H9 (cell line): Measurements from ENCODE around the gene FAM200C. TPM values are rescaled to one million over a fixed set of nuclear protein-coding genes. Genes with fewer than 3 reads are reported as not detected.

ENCODE experiments used
- DNase-seq: peaks from one replicate; pipeline ENCODE4 v3.0.0-alpha.2; 2017
- H2AFZ ChIP-seq: one replicate; pipeline ENCODE4 v1.6.1; 2013; ENCODE audit warnings: mild to moderate bottlenecking, low read length, control low read depth, moderate library complexity
- H2AK5ac ChIP-seq: 2 replicates; pipeline ENCODE4 v1.6.1; 2013; ENCODE audit warnings: low read length, control low read depth, mixed read lengths; ENCODE audit not compliant: insufficient read length
- H2BK120ac ChIP-seq: one replicate; pipeline ENCODE4 v1.6.1; 2013; ENCODE audit warnings: low read depth, mild to moderate bottlenecking, low read length, control low read depth, inconsistent platforms; ENCODE audit not compliant: poor library complexity, severe bottlenecking
- H2BK12ac ChIP-seq: 2 replicates; pipeline ENCODE4 v1.6.1; 2013; ENCODE audit warnings: low read length, control low read depth, mixed read lengths, low read depth; ENCODE audit not compliant: insufficient read length
- H2BK15ac ChIP-seq: 2 replicates; pipeline ENCODE4 v1.6.1; 2013; ENCODE audit warnings: low read depth, low read length, control low read depth
- H2BK20ac ChIP-seq: one replicate; pipeline ENCODE4 v1.6.1; 2013; ENCODE audit warnings: low read depth, mild to moderate bottlenecking, low read length, control low read depth, inconsistent platforms; ENCODE audit not compliant: poor library complexity, severe bottlenecking
- H2BK5ac ChIP-seq: 2 replicates; pipeline ENCODE4 v1.6.1; 2013; ENCODE audit warnings: low read length, control low read depth, mixed read lengths; ENCODE audit not compliant: insufficient read length
- H3K14ac ChIP-seq: 2 replicates; pipeline ENCODE4 v1.6.1; 2013; ENCODE audit warnings: low read length, control low read depth; ENCODE audit not compliant: insufficient read depth
- H3K18ac ChIP-seq: 2 replicates; pipeline ENCODE4 v1.6.1; 2013; ENCODE audit warnings: low read depth, mild to moderate bottlenecking, mixed read lengths, low read length, control low read depth; ENCODE audit not compliant: insufficient read length
- H3K23ac ChIP-seq: 2 replicates; pipeline ENCODE4 v1.6.1; 2013; ENCODE audit warnings: low read length, control low read depth, mixed read lengths, low read depth; ENCODE audit not compliant: insufficient read length
- H3K23me2 ChIP-seq: 2 replicates; pipeline ENCODE4 v1.6.1; 2013; ENCODE audit warnings: low read depth, mild to moderate bottlenecking, mixed read lengths, low read length, control low read depth; ENCODE audit not compliant: insufficient read length, poor library complexity, severe bottlenecking
- H3K27ac ChIP-seq: 2 replicates; pipeline ENCODE4 v1.5.1; 2013; ENCODE audit warnings: low read length, control low read depth, mixed read lengths, low read depth; ENCODE audit not compliant: insufficient read length
- H3K27me3 ChIP-seq: 2 replicates; pipeline ENCODE4 v1.6.1; 2013; ENCODE audit warnings: low read length, control low read depth, inconsistent platforms; ENCODE audit not compliant: insufficient read depth
- H3K4ac ChIP-seq: 2 replicates; pipeline ENCODE4 v1.6.1; 2013; ENCODE audit warnings: low read depth, mild to moderate bottlenecking, control low read depth, inconsistent platforms, low read length, moderate library complexity
- H3K4me1 ChIP-seq: 2 replicates; pipeline ENCODE4 v1.6.1; 2013; ENCODE audit warnings: low read length, control low read depth, inconsistent platforms; ENCODE audit not compliant: insufficient read depth
- H3K4me2 ChIP-seq: 2 replicates; pipeline ENCODE4 v1.6.1; 2013; ENCODE audit warnings: low read length, control low read depth, mixed read lengths; ENCODE audit not compliant: insufficient read length, insufficient read depth
- H3K56ac ChIP-seq: 2 replicates; pipeline ENCODE4 v1.6.1; 2013; ENCODE audit warnings: low read depth, mild to moderate bottlenecking, mixed read lengths, low read length, control low read depth; ENCODE audit not compliant: insufficient read length
- H3K79me1 ChIP-seq: 2 replicates; pipeline ENCODE4 v1.6.1; 2013; ENCODE audit warnings: low read depth, mild to moderate bottlenecking, moderate library complexity, low read length, control low read depth, inconsistent platforms; ENCODE audit not compliant: insufficient read depth, poor library complexity, severe bottlenecking
- H3K79me2 ChIP-seq: 2 replicates; pipeline ENCODE4 v1.6.1; 2013; ENCODE audit warnings: low read length, control low read depth, inconsistent platforms; ENCODE audit not compliant: insufficient read depth
- H3K9ac ChIP-seq: 2 replicates; pipeline ENCODE4 v1.6.1; 2013; ENCODE audit warnings: low read length, control low read depth, mixed read lengths; ENCODE audit not compliant: insufficient read length; ENCODE audit errors: extremely low read depth
- H3K9me3 ChIP-seq: one replicate; pipeline ENCODE4 v1.6.1; 2013; ENCODE audit warnings: low read depth, low read length, inconsistent platforms; ENCODE audit not compliant: control insufficient read depth
- H3T11ph ChIP-seq: one replicate; pipeline ENCODE4 v1.6.1; 2013; ENCODE audit warnings: mild to moderate bottlenecking, low read length, control low read depth, inconsistent platforms
- H4K20me1 ChIP-seq: one replicate; pipeline ENCODE4 v1.6.1; 2013; ENCODE audit not compliant: control insufficient read depth, insufficient read length, insufficient read depth
- H4K5ac ChIP-seq: 2 replicates; pipeline ENCODE4 v1.6.1; 2013; ENCODE audit warnings: low read depth, mild to moderate bottlenecking, mixed read lengths, low read length, control low read depth; ENCODE audit not compliant: insufficient read length
- H4K8ac ChIP-seq: replicated peaks from 2 replicates; pipeline ENCODE4 v1.6.1; 2013; ENCODE audit warnings: low read length, control low read depth, mixed read lengths, low read depth; ENCODE audit not compliant: insufficient read length
- H4K91ac ChIP-seq: 2 replicates; pipeline ENCODE4 v1.6.1; 2013; ENCODE audit warnings: low read depth, mild to moderate bottlenecking, moderate library complexity, mixed read lengths, low read length, control low read depth; ENCODE audit not compliant: insufficient read length
- H3K27ac Mint-ChIP-seq, 3 experiments: 2 replicates in 2 of 3; 3 replicates in 1 of 3; pipeline ENCODE4 v1.8.0; 2020 to 2021; ENCODE audit warnings: mixed read lengths in 3 of 3, mild to moderate bottlenecking in 1 of 3, moderate library complexity in 1 of 3
- H3K27me3 Mint-ChIP-seq: 2 replicates; pipeline ENCODE4 v1.8.0; 2021; ENCODE audit warnings: low read depth, mild to moderate bottlenecking, moderate library complexity, mixed read lengths
- H3K36me3 Mint-ChIP-seq, 3 experiments: 2 replicates in 2 of 3; 3 replicates in 1 of 3; pipeline ENCODE4 v1.8.0; 2020 to 2021; ENCODE audit warnings: low read depth in 3 of 3, mixed read lengths in 3 of 3; ENCODE audit not compliant: insufficient read depth in 1 of 3
- H3K4me1 Mint-ChIP-seq, 2 experiments: 2 replicates each; pipeline ENCODE4 v1.8.0; 2020; ENCODE audit warnings: mixed read lengths in 2 of 2
- H3K4me3 Mint-ChIP-seq, 2 experiments: 2 replicates in 1 of 2; 3 replicates in 1 of 2; pipeline ENCODE4 v1.8.0; 2020 to 2021; ENCODE audit warnings: mild to moderate bottlenecking in 2 of 2, mixed read lengths in 2 of 2, moderate library complexity in 1 of 2
- H3K9me3 Mint-ChIP-seq, 2 experiments: 2 replicates in 1 of 2; 3 replicates in 1 of 2; pipeline ENCODE4 v1.8.0; 2020; ENCODE audit warnings: mild to moderate bottlenecking in 2 of 2, mixed read lengths in 2 of 2, moderate library complexity in 1 of 2
- CTCF ChIP-seq: fragments of 200-600 bp; sonication (generic); conservative IDR thresholded peaks from 3 replicates; pipeline ENCODE4 v1.8.0; 2021; ENCODE audit warnings: antibody characterized with exemption, mild to moderate bottlenecking
- WGBS: extraction: QIAGEN DNeasy Blood & Tissue Kit; methylation state at CpG from one replicate; pipeline ENCODE4 v1.1.7; 2013; ENCODE audit warnings: missing lambda C conversion rate, low lambda C conversion rate, mixed read lengths; ENCODE audit not compliant: insufficient read length; ENCODE audit errors: extremely low coverage; 5-methylcytosine and 5-hydroxymethylcytosine counted together
- total RNA-seq: library from RNA; stranded (reverse); gene quantifications from 2 replicates; pipeline ENCODE4 v1.2.1, GENCODE V29; 2021

FAM200C gene
- total RNA-seq, 1 experiment from 2014 or later, result 4.3 TPM

- no peak overlapping the region for H2BK120ac ChIP-seq
- Mint-ChIP-seq H3K27me3 (no peaks in the 10 kb centered on the region), H3K27ac (peak overlapping the region in 1 of 3 experiments; percentile 21; a peak in 1 of 7 replicates), H3K36me3 (peaks cover 16 to 26% (median 25%) of the 10 kb centered on the region in 3 experiments; a peak in 6 of 7 replicates), H3K4me3 (no peak overlapping the region), H3K9me3 (no peaks in the 10 kb centered on the region), H3K4me1 (peaks cover 0 to 7% of the 10 kb centered on the region in 2 experiments; a peak in 3 of 4 replicates)
- H4K5ac ChIP-seq, result no peak overlapping the region
- H2BK12ac ChIP-seq, result no peak overlapping the region
- no peak for TF ChIP-seq CTCF
- H3K4me1 ChIP-seq, result no peaks in the 10 kb centered on the region
- no peak overlapping the region for H3K4me2 ChIP-seq
- H2BK15ac ChIP-seq, result no peak overlapping the region
- H3K27me3 ChIP-seq, result no peaks in the 10 kb centered on the region
- no peaks in the 10 kb centered on the region for H3K9me3 ChIP-seq
- no peak overlapping the region for H2AK5ac ChIP-seq
- no peaks in the 10 kb centered on the region for H3K79me1 ChIP-seq
- H2BK20ac ChIP-seq, result no peak overlapping the region
- no CpG with 5 or more reads among the region's 4 CpGs for WGBS
- H2BK5ac ChIP-seq, result no peak overlapping the region
- H3K9ac ChIP-seq, result no peak overlapping the region
- DNase-seq, result no peak
- H4K91ac ChIP-seq, result no peak overlapping the region
- H3K14ac ChIP-seq, result no peak overlapping the region
- H2AFZ ChIP-seq, result no peak overlapping the region
- no peak overlapping the region for H4K8ac ChIP-seq
- H3T11ph ChIP-seq, result no peak overlapping the region
- no peak overlapping the region for H3K4ac ChIP-seq
- H3K27ac ChIP-seq, result no peak overlapping the region
- H3K18ac ChIP-seq, result no peak overlapping the region
- no peaks in the 10 kb centered on the region for H3K79me2 ChIP-seq
- H3K56ac ChIP-seq, result no peak overlapping the region
- no peak overlapping the region for H3K23ac ChIP-seq
- H4K20me1 ChIP-seq, result no peaks in the 10 kb centered on the region
- no peaks in the 10 kb centered on the region for H3K23me2 ChIP-seq
These were observed 32.3 kb upstream of the FAM200C start for GRCh38 chr5:160432196-160432595.
